Measurements from ENCODE around the gene PCDHB14.
A peak's percentile ranks its signal among the peaks of the same experiment; 100 is the strongest.
"Not testable (repeated sequence)": the region's sequence is repeated elsewhere in the genome, so short reads cannot be mapped to it uniquely, and the experiment has no call there.

Gene PCDHB14

DNA sequence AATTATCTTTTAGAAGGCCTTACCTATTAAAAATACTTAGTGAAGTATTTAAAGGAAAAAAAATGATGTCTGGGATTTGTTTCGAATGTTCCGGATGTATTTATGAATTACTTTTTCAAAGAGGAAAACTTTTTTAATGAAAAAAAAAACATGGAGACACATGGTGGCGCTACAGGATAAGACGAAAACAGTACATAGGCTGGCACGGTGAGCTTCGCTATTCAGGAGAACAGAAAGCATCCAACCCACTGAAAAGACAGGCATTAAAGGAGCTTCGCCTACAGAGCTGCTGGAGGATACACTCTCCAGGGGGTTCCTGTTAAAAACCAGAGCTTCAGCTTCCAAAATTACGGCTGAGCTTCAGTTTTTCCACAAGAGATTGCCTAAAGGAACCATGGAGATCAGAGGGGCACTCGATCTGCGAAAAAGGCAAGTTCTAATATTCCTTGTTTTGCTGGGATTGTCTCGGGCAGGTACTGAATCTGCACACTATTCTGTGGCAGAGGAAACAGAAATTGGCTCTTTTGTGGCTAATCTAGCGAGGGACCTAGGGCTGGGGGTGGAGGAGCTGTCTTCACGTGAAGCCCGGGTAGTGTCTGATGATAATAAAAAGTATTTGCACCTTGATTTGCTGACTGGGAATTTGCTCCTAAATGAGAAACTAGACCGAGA is at the start of gene PCDHB14:
TSS of gene PCDHB14 (plus strand) at position 232 of the 672 bp plus-strand sequence. CDS start at position 395, 163 bp downstream.
- H3K4me1 ChIP-seq (ENCODE audit: insufficient read depth, low read length): no peaks in the 10 kb centered on the region; the same call in 1 of the 2 replicates
- no peaks in the 10 kb centered on the region for H3K36me3 ChIP-seq (ENCODE audit: insufficient read depth, low read depth, low read length)
- no peaks in the 10 kb centered on the region for H3K27me3 ChIP-seq (ENCODE audit: insufficient read depth, low read length)
- H3K4me3 ChIP-seq (ENCODE audit: low read length): peak within 1 kb of the TSS; percentile 52; the same call in 1 of the 2 replicates
- H3K27ac ChIP-seq (ENCODE audit: low read length): no peak within 1 kb of the TSS
- H3K9ac ChIP-seq (ENCODE audit: low read depth, low read length): peak within 1 kb of the TSS; percentile 60; the same call in 1 of the 2 replicates
- peaks cover 26% of the 10 kb centered on the region; the same call in 1 of the 2 replicates for H3K9me3 ChIP-seq (ENCODE audit: insufficient read depth, low read depth, low read length)

DNA sequence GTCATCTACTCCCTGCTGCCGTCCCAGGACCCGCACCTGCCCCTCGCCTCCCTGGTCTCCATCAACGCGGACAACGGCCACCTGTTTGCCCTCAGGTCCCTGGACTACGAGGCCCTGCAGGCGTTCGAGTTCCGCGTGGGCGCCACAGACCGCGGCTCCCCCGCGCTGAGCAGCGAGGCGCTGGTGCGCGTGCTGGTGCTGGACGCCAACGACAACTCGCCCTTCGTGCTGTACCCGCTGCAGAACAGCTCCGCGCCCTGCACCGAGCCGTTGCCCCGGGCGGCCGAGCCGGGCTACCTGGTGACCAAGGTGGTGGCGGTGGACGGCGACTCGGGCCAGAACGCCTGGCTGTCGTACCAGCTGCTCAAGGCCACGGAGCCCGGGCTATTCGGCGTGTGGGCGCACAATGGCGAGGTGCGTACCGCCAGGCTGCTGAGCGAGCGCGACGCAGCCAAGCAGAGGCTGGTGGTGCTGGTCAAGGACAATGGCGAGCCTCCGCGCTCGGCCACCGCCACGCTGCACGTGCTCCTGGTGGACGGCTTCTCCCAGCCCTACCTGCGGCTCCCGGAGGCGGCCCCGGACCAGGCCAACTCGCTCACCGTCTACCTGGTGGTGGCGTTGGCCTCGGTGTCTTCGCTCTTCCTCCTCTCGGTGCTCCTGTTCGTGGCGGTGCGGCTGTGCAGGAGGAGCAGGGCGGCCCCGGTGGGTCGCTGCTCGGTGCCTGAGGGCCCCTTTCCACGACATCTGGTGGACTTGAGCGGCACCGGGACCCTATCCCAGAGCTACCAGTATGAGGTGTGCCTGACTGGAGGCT is 48.6 kb upstream of the PCDHB14 start:
- not testable (repeated sequence) for H3K9ac ChIP-seq (ENCODE audit: low read depth, low read length); H3K4me3 ChIP-seq (ENCODE audit: low read length); H3K36me3 ChIP-seq (ENCODE audit: insufficient read depth, low read depth, low read length); H3K27me3 ChIP-seq (ENCODE audit: insufficient read depth, low read length); H3K4me1 ChIP-seq (ENCODE audit: insufficient read depth, low read length); H3K27ac ChIP-seq (ENCODE audit: low read length)
- H3K9me3 ChIP-seq (ENCODE audit: insufficient read depth, low read depth, low read length): peaks cover 28% of the 10 kb centered on the region; the same call in 1 of the 2 replicates

DNA sequence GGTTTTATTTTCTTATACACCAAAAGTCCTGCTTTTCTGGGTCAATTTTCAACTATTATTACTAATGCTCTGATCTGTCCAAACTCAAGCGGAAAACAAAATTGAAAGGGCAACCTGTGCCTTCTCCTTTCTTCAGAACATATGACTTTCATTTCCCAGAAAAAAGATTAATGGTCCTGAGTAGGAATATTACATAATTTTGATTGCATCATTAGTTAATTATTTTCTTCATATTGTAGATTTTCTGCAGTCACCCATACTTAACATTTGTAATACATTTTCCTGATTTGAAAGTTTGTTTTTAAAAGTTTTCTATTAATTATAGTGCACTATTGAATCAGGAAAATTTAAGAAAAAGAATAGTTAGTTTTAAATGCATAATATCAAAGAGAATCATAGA is 47.2 kb upstream of the PCDHB14 start:
- Histone ChIP-seq H3K36me3 (ENCODE audit: insufficient read depth, low read depth, low read length) (no peaks in the 10 kb centered on the region), H3K4me1 (ENCODE audit: insufficient read depth, low read length) (no peaks in the 10 kb centered on the region), H3K9me3 (ENCODE audit: insufficient read depth, low read depth, low read length) (peaks cover 32% of the 10 kb centered on the region; the same call in 1 of the 2 replicates), H3K4me3 (ENCODE audit: low read length) (no peak overlapping the region), H3K9ac (ENCODE audit: low read depth, low read length) (no peak overlapping the region), H3K27me3 (ENCODE audit: insufficient read depth, low read length) (no peaks in the 10 kb centered on the region), H3K27ac (ENCODE audit: low read length) (no peak overlapping the region)

DNA sequence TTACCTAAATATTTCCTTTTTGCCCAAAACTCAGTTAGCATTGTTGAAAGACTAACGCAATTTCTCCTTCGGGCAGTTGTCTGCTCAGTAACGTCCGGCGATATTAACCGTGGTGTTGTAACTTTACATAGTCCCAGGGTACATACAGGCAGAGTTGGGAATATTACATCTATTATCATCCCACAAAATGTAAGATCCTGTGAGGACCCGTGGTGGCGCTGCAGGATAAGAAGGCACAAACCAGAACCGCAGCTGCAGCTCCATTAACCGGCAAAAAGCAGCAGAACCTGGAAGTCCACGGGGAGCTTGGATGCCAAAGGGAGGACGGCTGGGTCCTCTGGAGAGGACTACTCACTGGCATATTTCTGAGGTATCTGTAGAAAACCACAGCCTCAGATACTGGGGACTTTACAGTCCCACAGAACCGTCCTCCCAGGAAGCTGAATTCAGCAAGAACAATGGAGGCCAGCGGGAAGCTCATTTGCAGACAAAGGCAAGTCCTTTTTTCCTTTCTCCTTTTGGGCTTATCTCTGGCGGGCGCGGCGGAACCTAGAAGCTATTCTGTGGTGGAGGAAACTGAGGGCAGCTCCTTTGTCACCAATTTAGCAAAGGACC is 45.5 kb upstream of the PCDHB14 start, which contains the start of gene PCDHB8:
TSS of gene PCDHB8 (plus strand) at position 214 of the 615 bp plus-strand sequence. CDS start at position 459, 245 bp downstream.
- H3K4me3 ChIP-seq (ENCODE audit: low read length): not testable (repeated sequence)

DNA sequence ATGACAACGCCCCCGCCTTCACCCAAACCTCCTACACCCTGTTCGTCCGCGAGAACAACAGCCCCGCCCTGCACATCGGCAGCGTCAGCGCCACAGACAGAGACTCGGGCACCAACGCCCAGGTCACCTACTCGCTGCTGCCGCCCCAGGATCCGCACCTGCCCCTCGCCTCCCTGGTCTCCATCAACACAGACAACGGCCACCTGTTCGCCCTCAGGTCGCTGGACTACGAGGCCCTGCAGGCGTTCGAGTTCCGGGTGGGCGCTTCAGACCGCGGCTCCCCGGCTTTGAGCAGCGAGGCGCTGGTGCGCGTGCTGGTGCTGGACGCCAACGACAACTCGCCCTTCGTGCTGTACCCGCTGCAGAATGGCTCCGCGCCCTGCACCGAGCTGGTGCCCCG is 43.8 kb upstream of the PCDHB14 start:
- H3K36me3 ChIP-seq (ENCODE audit: insufficient read depth, low read depth, low read length); H3K27ac ChIP-seq (ENCODE audit: low read length); H3K9ac ChIP-seq (ENCODE audit: low read depth, low read length); H3K27me3 ChIP-seq (ENCODE audit: insufficient read depth, low read length); H3K4me1 ChIP-seq (ENCODE audit: insufficient read depth, low read length); H3K4me3 ChIP-seq (ENCODE audit: low read length): not testable (repeated sequence)
- peaks cover 32% of the 10 kb centered on the region; the same call in 1 of the 2 replicates for H3K9me3 ChIP-seq (ENCODE audit: insufficient read depth, low read depth, low read length)

More for the DNA sequence above, 45.5 kb upstream of the PCDHB14 start, which contains the start of gene PCDHB8:
- H3K9me3 ChIP-seq (ENCODE audit: insufficient read depth, low read depth, low read length): peaks cover 32% of the 10 kb centered on the region; the same call in 1 of the 2 replicates
- not testable (repeated sequence) for H3K9ac ChIP-seq (ENCODE audit: low read depth, low read length); H3K27ac ChIP-seq (ENCODE audit: low read length); H3K4me1 ChIP-seq (ENCODE audit: insufficient read depth, low read length); H3K27me3 ChIP-seq (ENCODE audit: insufficient read depth, low read length); H3K36me3 ChIP-seq (ENCODE audit: insufficient read depth, low read depth, low read length)

DNA sequence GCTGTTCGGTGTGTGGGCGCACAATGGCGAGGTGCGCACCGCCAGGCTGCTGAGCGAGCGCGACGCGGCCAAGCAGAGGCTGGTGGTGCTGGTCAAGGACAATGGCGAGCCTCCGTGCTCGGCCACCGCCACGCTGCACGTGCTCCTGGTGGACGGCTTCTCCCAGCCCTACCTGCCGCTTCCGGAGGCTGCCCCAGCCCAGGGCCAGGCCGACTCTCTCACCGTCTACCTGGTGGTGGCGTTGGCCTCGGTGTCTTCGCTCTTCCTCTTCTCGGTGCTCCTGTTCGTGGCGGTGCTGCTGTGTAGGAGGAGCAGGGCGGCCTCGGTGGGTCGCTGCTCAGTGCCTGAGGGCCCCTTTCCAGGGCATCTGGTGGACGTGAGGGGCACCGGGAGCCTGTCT is 43.3 kb upstream of the PCDHB14 start:
- H3K4me1 ChIP-seq (ENCODE audit: insufficient read depth, low read length): not testable (repeated sequence)

DNA sequence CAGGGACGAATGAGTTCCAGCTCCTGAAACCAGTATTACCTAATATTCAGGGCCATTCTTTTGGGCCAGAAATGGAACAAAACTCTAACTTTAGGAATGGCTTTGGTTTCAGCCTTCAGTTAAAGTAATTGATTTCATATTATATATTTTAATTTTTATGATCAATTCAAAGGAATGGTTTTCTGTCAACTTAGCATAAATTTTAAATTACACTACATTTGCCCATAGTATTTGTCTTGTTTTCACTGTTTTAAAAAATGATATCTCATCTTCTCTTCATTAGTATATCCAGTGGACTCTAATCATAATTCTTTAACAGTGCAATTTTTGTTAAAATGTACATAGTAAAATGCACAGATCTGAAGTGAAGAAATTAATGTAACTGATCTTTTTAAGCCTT is 42.8 kb upstream of the PCDHB14 start:
- no peaks in the 10 kb centered on the region for H3K4me1 ChIP-seq (ENCODE audit: insufficient read depth, low read length)
- H3K27me3 ChIP-seq (ENCODE audit: insufficient read depth, low read length): no peaks in the 10 kb centered on the region
- no peak overlapping the region for H3K27ac ChIP-seq (ENCODE audit: low read length)
- peaks cover 26% of the 10 kb centered on the region; the same call in 1 of the 2 replicates for H3K9me3 ChIP-seq (ENCODE audit: insufficient read depth, low read depth, low read length)
- H3K36me3 ChIP-seq (ENCODE audit: insufficient read depth, low read depth, low read length): no peaks in the 10 kb centered on the region
- no peak overlapping the region for H3K4me3 ChIP-seq (ENCODE audit: low read length)
- H3K9ac ChIP-seq (ENCODE audit: low read depth, low read length): no peak overlapping the region

More for the DNA sequence above, 43.3 kb upstream of the PCDHB14 start:
- H3K9me3 ChIP-seq (ENCODE audit: insufficient read depth, low read depth, low read length): peaks cover 31% of the 10 kb centered on the region; the same call in 1 of the 2 replicates
- not testable (repeated sequence) for H3K27me3 ChIP-seq (ENCODE audit: insufficient read depth, low read length); H3K4me3 ChIP-seq (ENCODE audit: low read length); H3K27ac ChIP-seq (ENCODE audit: low read length); H3K9ac ChIP-seq (ENCODE audit: low read depth, low read length); H3K36me3 ChIP-seq (ENCODE audit: insufficient read depth, low read depth, low read length)

GRCh38 chr5:141182248-141182647 is 40.9 kb upstream of the PCDHB14 start, which contains the start of gene PCDHB16:
TSS of gene PCDHB16 (plus strand) at chr5:141182387. CDS start at chr5:141182560, 173 bp downstream.
- Histone ChIP-seq H3K4me1 (ENCODE audit: insufficient read depth, low read length) (no peaks in the 10 kb centered on the region), H3K36me3 (ENCODE audit: insufficient read depth, low read depth, low read length) (no peaks in the 10 kb centered on the region), H3K9me3 (ENCODE audit: insufficient read depth, low read depth, low read length) (peaks cover 25% of the 10 kb centered on the region), H3K27ac (ENCODE audit: low read length) (no peak within 1 kb of the TSS), H3K9ac (ENCODE audit: low read depth, low read length) (peak within 1 kb of the TSS; percentile 9; the same call in 1 of the 2 replicates), H3K4me3 (ENCODE audit: low read length) (peak within 1 kb of the TSS; percentile 51; the same call in 1 of the 2 replicates), H3K27me3 (ENCODE audit: insufficient read depth, low read length) (no peaks in the 10 kb centered on the region)

GRCh38 chr5:141184117-141184855 is 38.9 kb upstream of the PCDHB14 start:
- not testable (repeated sequence) for H3K9ac ChIP-seq (ENCODE audit: low read depth, low read length); H3K4me1 ChIP-seq (ENCODE audit: insufficient read depth, low read length); H3K36me3 ChIP-seq (ENCODE audit: insufficient read depth, low read depth, low read length); H3K27ac ChIP-seq (ENCODE audit: low read length); H3K27me3 ChIP-seq (ENCODE audit: insufficient read depth, low read length); H3K4me3 ChIP-seq (ENCODE audit: low read length)
- H3K9me3 ChIP-seq (ENCODE audit: insufficient read depth, low read depth, low read length): peaks cover 17% of the 10 kb centered on the region

DNA sequence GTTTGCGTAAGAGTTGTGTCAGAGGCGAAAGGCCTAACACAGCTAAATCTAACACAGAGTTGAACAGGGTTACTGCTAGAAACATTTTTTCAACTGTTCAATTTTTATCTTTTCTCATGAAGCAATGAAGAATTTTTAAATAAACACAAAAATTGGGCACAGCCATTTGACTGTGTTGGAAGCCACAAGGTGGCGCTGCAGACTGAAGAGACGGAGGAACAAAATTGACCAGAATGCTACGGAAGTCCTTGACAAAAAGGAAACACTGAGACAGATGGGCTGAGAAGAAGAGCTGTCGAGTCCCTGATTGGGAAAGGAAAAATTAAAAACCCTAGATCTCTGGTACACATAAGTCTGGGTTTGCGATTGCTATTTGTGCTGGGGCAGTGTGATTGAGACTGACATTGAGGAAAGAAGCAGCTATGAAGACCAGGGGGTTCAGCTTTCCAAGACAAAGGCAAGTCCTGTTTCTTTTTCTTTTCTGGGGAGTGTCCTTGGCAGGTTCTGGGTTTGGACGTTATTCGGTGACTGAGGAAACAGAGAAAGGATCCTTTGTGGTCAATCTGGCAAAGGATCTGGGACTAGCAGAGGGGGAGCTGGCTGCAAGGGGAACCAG is 36.1 kb upstream of the PCDHB14 start, which contains the start of gene PCDHB9:
TSS of gene PCDHB9 (plus strand) at position 265 of the 616 bp plus-strand sequence. CDS start at position 423, 158 bp downstream.
- no peak within 1 kb of the TSS for H3K4me3 ChIP-seq (ENCODE audit: low read length)
- H3K4me1 ChIP-seq (ENCODE audit: insufficient read depth, low read length): no peaks in the 10 kb centered on the region
- H3K36me3 ChIP-seq (ENCODE audit: insufficient read depth, low read depth, low read length): no peaks in the 10 kb centered on the region
- H3K27ac ChIP-seq (ENCODE audit: low read length): no peak within 1 kb of the TSS
- peaks cover 12% of the 10 kb centered on the region for H3K9me3 ChIP-seq (ENCODE audit: insufficient read depth, low read depth, low read length)
- H3K27me3 ChIP-seq (ENCODE audit: insufficient read depth, low read length): no peaks in the 10 kb centered on the region
- no peak within 1 kb of the TSS for H3K9ac ChIP-seq (ENCODE audit: low read depth, low read length)

Data from iPS-20b (cell line).